ENCODE measurements around the gene IMPA2. TPM values are rescaled to one million over a fixed set of nuclear protein-coding genes. Genes with fewer than 3 reads are reported as not detected.

The IMPA2 gene
- total RNA-seq, 6 experiments from 2014 or later, result 32.3 to 51.1 (median 45.7) TPM

- peaks cover 0 to 44% (median 21%) of the 10 kb centered on the region in 4 donors for H3K4me1 ChIP-seq
- no peak for TF ChIP-seq CTCF (IDR thresholded peaks at IDR 0.05)
- TF ChIP-seq POLR2A (IDR thresholded peaks at IDR 0.05), result no peak
- WGBS (ENCODE audit: insufficient coverage, low coverage, low lambda C conversion rate, missing lambda C conversion rate), result 22% methylated on average over 13 of the region's 13 CpGs
- intact Hi-C loops (cut with DNase I), result no loop called here
- peak; percentile 85 to 92 (median 89) for DNase-seq
- H3K4me3 ChIP-seq, result no peak overlapping the region
- peaks cover 0 to 3% (median 0%) of the 10 kb centered on the region in 4 donors for H3K36me3 ChIP-seq
- H3K27ac ChIP-seq, result peak overlapping the region; percentile 37 to 78 (median 66)
- no peaks in the 10 kb centered on the region for H3K27me3 ChIP-seq
- H3K9me3 ChIP-seq, result no peaks in the 10 kb centered on the region
- ATAC-seq, result peak; percentile 85 to 92 (median 88)
These were observed 34.2 kb downstream of the IMPA2 start for GRCh38 chr18:12015416-12016062.

GRCh38 chr18:12017081-12017480 lies 35.8 kb downstream of the IMPA2 start:
- TF ChIP-seq CTCF (IDR thresholded peaks at IDR 0.05) (no peak), POLR2A (IDR thresholded peaks at IDR 0.05) (no peak)
- intact Hi-C loops (cut with DNase I), result no loop called here
- ATAC-seq (peak in 3 of 4 donors; percentile 37 to 51 (median 43)), DNase-seq (peak in 2 of 3 donors; percentile 63 to 79)
- peak overlapping the region in 1 of 3 donors; percentile 13 for H3K27ac ChIP-seq
- H3K9me3 ChIP-seq, result no peaks in the 10 kb centered on the region
- no peak overlapping the region for H3K4me3 ChIP-seq
- H3K36me3 ChIP-seq, result peaks cover 0 to 3% (median 0%) of the 10 kb centered on the region in 4 donors
- no peaks in the 10 kb centered on the region for H3K27me3 ChIP-seq
- WGBS (ENCODE audit: insufficient coverage, low coverage, low lambda C conversion rate, missing lambda C conversion rate), result 27% methylated on average over 5 of the region's 5 CpGs
- peaks cover 0 to 38% (median 15%) of the 10 kb centered on the region in 4 donors for H3K4me1 ChIP-seq

- DNase-seq, result no peak
These were observed 37.6 kb downstream of the IMPA2 start for GRCh38 chr18:12018861-12019260.

GRCh38 chr18:12021077-12021476 lies 39.8 kb downstream of the IMPA2 start:
- ATAC-seq (peak in 2 of 4 donors; percentile 36 to 61), DNase-seq (no peak)
- Histone ChIP-seq H3K36me3 (no peaks in the 10 kb centered on the region), H3K4me1 (peaks cover 0 to 16% (median 8%) of the 10 kb centered on the region in 4 donors), H3K4me3 (no peak overlapping the region), H3K27me3 (no peaks in the 10 kb centered on the region), H3K9me3 (no peaks in the 10 kb centered on the region), H3K27ac (peak overlapping the region in 1 of 3 donors; percentile 13)
- intact Hi-C loops (cut with DNase I), result no loop called here
- 93% methylated on average over 2 of the region's 2 CpGs for WGBS (ENCODE audit: insufficient coverage, low coverage, low lambda C conversion rate, missing lambda C conversion rate)
- TF ChIP-seq POLR2A (IDR thresholded peaks at IDR 0.05) (no peak), CTCF (IDR thresholded peaks at IDR 0.05) (no peak)

More at GRCh38 chr18:12018861-12019260, 37.6 kb downstream of the IMPA2 start:
- H3K4me3 ChIP-seq, result no peak overlapping the region
- no peak for ATAC-seq
- no peak for TF ChIP-seq CTCF (IDR thresholded peaks at IDR 0.05)
- no peak for TF ChIP-seq POLR2A (IDR thresholded peaks at IDR 0.05)
- H3K36me3 ChIP-seq, result peaks cover 0 to 3% (median 0%) of the 10 kb centered on the region in 4 donors
- H3K4me1 ChIP-seq, result peaks cover 0 to 35% (median 14%) of the 10 kb centered on the region in 4 donors
- no peak overlapping the region for H3K27ac ChIP-seq
- 94% methylated on average over 7 of the region's 7 CpGs for WGBS (ENCODE audit: insufficient coverage, low coverage, low lambda C conversion rate, missing lambda C conversion rate)
- H3K27me3 ChIP-seq, result no peaks in the 10 kb centered on the region
- intact Hi-C loops (cut with DNase I), result no loop called here
- H3K9me3 ChIP-seq, result no peaks in the 10 kb centered on the region

Data from right lobe of liver (tissue), 6 donors.